HepG2 (cell line): ENCODE data around the gene PRKG1. TPM values are rescaled to one million over a fixed set of nuclear protein-coding genes. Genes with fewer than 3 reads are reported as not detected.

Experiments
- DPF2 ChIP-seq: sonication (generic); formaldehyde crosslinking; IDR thresholded peaks from 2 replicates; pipeline ENCODE4 v1.4.0; 2020; ENCODE audit warnings: mild to moderate bottlenecking, low read depth, missing genetic modification reagents, borderline replicate concordance
- GRHL1 ChIP-seq: sonication (generic); formaldehyde crosslinking; conservative IDR thresholded peaks from 2 replicates; pipeline ENCODE4 v1.8.0; 2022; ENCODE audit warnings: missing genetic modification reagents
- MAZ ChIP-seq, 2 experiments: sonication (generic) in 1 of 2; formaldehyde crosslinking in 1 of 2; IDR thresholded peaks; 2 replicates each; pipeline versions ENCODE4 v1.5.0 to v1.6.1; 2012 to 2020; ENCODE audit warnings: low read depth in 2 of 2, mild to moderate bottlenecking in 2 of 2, borderline replicate concordance in 1 of 2, improper control_type of control experiment in 1 of 2, low read length in 1 of 2, missing genetic modification reagents in 1 of 2, moderate library complexity in 1 of 2
- TBL1XR1 ChIP-seq: fragments of 150-350 bp; IDR thresholded peaks from 2 replicates; pipeline ENCODE4 v1.6.1; 2014; ENCODE audit warnings: borderline replicate concordance, low read length; ENCODE audit not compliant: partially characterized antibody
- ZNF142 ChIP-seq: sonication (generic); formaldehyde crosslinking; IDR thresholded peaks from 2 replicates; pipeline ENCODE4 v1.4.0; 2020; ENCODE audit warnings: missing genetic modification reagents
- ZNF230 ChIP-seq: sonication (generic); formaldehyde crosslinking; IDR thresholded peaks from 2 replicates; pipeline ENCODE4 v1.4.0; 2020; ENCODE audit warnings: mild to moderate bottlenecking, missing genetic modification reagents
- ZNF775 ChIP-seq: sonication (generic); formaldehyde crosslinking; IDR thresholded peaks from 2 replicates; pipeline ENCODE4 v1.4.0; 2020; ENCODE audit warnings: missing genetic modification reagents, mild to moderate bottlenecking, moderate library complexity, borderline replicate concordance
- polyA plus RNA-seq, 8 experiments: library from polyadenylated mRNA; depleted of rRNA in 3 of 8; stranded (reverse) in 7 of 8; unstranded in 1 of 8; fragments of >200 nt; fragmentation: Illumina TruSeq in 4 of 8; extraction: Trizol in 4 of 8; gene quantifications; 2 replicates each; pipeline versions ENCODE4 v1.2.1 to v1.2.3, GENCODE V29; 2011 to 2016; ENCODE audit warnings: low read depth in 4 of 8, missing spikeins in 1 of 8, mixed read lengths in 1 of 8; ENCODE audit not compliant: insufficient read depth in 1 of 8
- total RNA-seq, 5 experiments: library from RNA; depleted of rRNA; stranded (reverse); fragments of >200 nt; fragmentation: Illumina TruSeq; extraction: Trizol; gene quantifications; 2 replicates each; pipeline ENCODE4 v1.2.3, GENCODE V29; 2016; ENCODE audit warnings: low read depth in 1 of 5
- TF ChIP-seq, protein P1 (sequence below): IDR thresholded peaks from 2 replicates; pipeline ENCODE4 v1.6.1; 2016; ENCODE audit warnings: low read depth, control low read depth

PRKG1 gene
- total and polyA plus RNA-seq, 2 of the 13 experiments (the other 11 are each of a cell fraction or from before 2014, with no cell fraction given): 0.01 TPM; not detected in 1

DNA sequence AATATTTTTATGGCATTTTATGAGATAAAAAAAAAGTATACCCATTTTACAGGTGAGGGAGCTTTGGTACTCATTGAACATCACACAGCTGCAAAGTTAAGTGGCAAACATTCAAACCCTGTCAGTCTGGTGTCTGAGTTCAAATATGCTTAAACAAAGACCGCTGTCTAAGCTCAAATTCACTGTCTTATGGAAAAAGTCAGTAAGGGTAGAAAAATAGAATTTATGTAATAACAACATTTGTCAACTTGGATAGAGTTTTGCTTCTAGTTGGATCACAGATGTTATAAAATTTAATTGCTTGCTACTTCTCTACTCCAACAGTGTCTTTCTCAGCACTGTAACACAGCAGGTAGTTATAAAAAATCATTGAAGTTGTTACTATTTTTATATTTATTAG lies 786.8 kb downstream of the PRKG1 start (continued):
- no peak for TF ChIP-seq ZNF142 (CRISPR knock-in tag)
- no peak for TF ChIP-seq GRHL1 (CRISPR knock-in tag)
- TF ChIP-seq, protein P1, sequence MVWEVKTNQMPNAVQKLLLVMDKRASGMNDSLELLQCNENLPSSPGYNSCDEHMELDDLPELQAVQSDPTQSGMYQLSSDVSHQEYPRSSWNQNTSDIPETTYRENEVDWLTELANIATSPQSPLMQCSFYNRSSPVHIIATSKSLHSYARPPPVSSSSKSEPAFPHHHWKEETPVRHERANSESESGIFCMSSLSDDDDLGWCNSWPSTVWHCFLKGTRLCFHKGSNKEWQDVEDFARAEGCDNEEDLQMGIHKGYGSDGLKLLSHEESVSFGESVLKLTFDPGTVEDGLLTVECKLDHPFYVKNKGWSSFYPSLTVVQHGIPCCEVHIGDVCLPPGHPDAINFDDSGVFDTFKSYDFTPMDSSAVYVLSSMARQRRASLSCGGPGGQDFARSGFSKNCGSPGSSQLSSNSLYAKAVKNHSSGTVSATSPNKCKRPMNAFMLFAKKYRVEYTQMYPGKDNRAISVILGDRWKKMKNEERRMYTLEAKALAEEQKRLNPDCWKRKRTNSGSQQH (CRISPR knock-in tag): no peak
- TF ChIP-seq DPF2 (CRISPR knock-in tag): no peak
- TF ChIP-seq MAZ (IDR thresholded peaks at IDR 0.05; ENCODE audit: borderline replicate concordance, low read depth, low read length): no peak
- TF ChIP-seq MAZ (CRISPR knock-in tag; IDR thresholded peaks at IDR 0.05; ENCODE audit: low read depth): no peak
- TF ChIP-seq ZNF230 (CRISPR knock-in tag): no peak
- no peak for TF ChIP-seq TBL1XR1
- TF ChIP-seq ZNF775 (CRISPR knock-in tag): no peak
